CD14-positive monocyte (primary cell): ENCODE data around the gene RAB40B. TPM values are rescaled to one million over a fixed set of nuclear protein-coding genes. Genes with fewer than 3 reads are reported as not detected.

Experiments used
- DNase-seq, 3 donors: peaks; one replicate each; pipeline ENCODE4 v3.0.0-alpha.2; 2011 to 2022
- H2AFZ ChIP-seq: 2 replicates; pipeline ENCODE4 v1.6.0; 2012; ENCODE audit warnings: mild to moderate bottlenecking, low read depth, low read length, inconsistent platforms; ENCODE audit not compliant: insufficient read depth, poor library complexity, severe bottlenecking
- H3K27ac ChIP-seq, 2 donors: 1 replicate in 1 of 2; 2 replicates in 1 of 2; pipeline ENCODE4 v1.5.1; 2012 to 2013; ENCODE audit warnings: low read length in 2 of 2, control low read depth in 1 of 2, inconsistent platforms in 1 of 2, low read depth in 1 of 2, mild to moderate bottlenecking in 1 of 2
- H3K27me3 ChIP-seq, 2 donors: one replicate each; pipeline versions ENCODE4 v1.6.0 to v1.6.1; 2011 to 2013; ENCODE audit warnings: low read length in 2 of 2; ENCODE audit not compliant: control insufficient read depth in 2 of 2, insufficient read depth in 2 of 2
- H3K36me3 ChIP-seq, 2 donors: replicated peaks in 1 of 2; 1 replicate in 1 of 2; 2 replicates in 1 of 2; pipeline versions ENCODE4 v1.5.1 to v1.6.1; 2012 to 2013; ENCODE audit warnings: low read length in 2 of 2, control low read depth in 1 of 2, inconsistent platforms in 1 of 2, mild to moderate bottlenecking in 1 of 2; ENCODE audit not compliant: insufficient read depth in 2 of 2, control insufficient read depth in 1 of 2
- H3K4me1 ChIP-seq, 2 donors: 1 replicate in 1 of 2; 2 replicates in 1 of 2; pipeline versions ENCODE4 v1.5.1 to v1.6.1; 2012 to 2013; ENCODE audit warnings: low read length in 2 of 2, control low read depth in 1 of 2, inconsistent platforms in 1 of 2, mild to moderate bottlenecking in 1 of 2, moderate library complexity in 1 of 2; ENCODE audit not compliant: insufficient read depth in 2 of 2, control insufficient read depth in 1 of 2
- H3K4me2 ChIP-seq: replicated peaks from 2 replicates; pipeline ENCODE3; 2012; ENCODE audit warnings: low read length, moderate library complexity, mild to moderate bottlenecking; ENCODE audit not compliant: poor library complexity, severe bottlenecking; ENCODE audit errors: extremely low read depth
- H3K4me3 ChIP-seq, 3 experiments: fragments of 200-600 bp in 1 of 3; sonication (generic) in 1 of 3; replicated peaks in 1 of 3; 1 replicate in 2 of 3; 2 replicates in 1 of 3; pipeline ENCODE4 v1.5.1; 2011 to 2013; ENCODE audit warnings: low read length in 3 of 3, mild to moderate bottlenecking in 3 of 3, control low read depth in 2 of 3, low read depth in 2 of 3, inconsistent platforms in 1 of 3, moderate library complexity in 1 of 3
- H3K79me2 ChIP-seq: 2 replicates; pipeline ENCODE4 v1.6.0; 2012; ENCODE audit warnings: mild to moderate bottlenecking, control low read depth, inconsistent platforms, low read length, moderate library complexity; ENCODE audit not compliant: insufficient read depth
- H3K9ac ChIP-seq: 2 replicates; pipeline ENCODE4 v1.6.0; 2017; ENCODE audit warnings: low read length, mild to moderate bottlenecking; ENCODE audit not compliant: insufficient read depth, poor library complexity, severe bottlenecking
- H3K9me3 ChIP-seq, 2 donors: replicated peaks in 1 of 2; 1 replicate in 1 of 2; 2 replicates in 1 of 2; pipeline versions ENCODE4 v1.5.1 to v1.6.1; 2012 to 2013; ENCODE audit warnings: low read length in 2 of 2, control low read depth in 1 of 2; ENCODE audit not compliant: control insufficient read depth in 1 of 2, insufficient read depth in 1 of 2
- H4K20me1 ChIP-seq: 2 replicates; pipeline ENCODE4 v1.6.0; 2012; ENCODE audit warnings: mild to moderate bottlenecking, low read length, control low read depth, moderate library complexity; ENCODE audit not compliant: insufficient read depth
- H3K27ac Mint-ChIP-seq, 7 donors: one replicate each; pipeline ENCODE4 v1.8.0; 2020; ENCODE audit warnings: mild to moderate bottlenecking in 7 of 7, mixed read lengths in 7 of 7, moderate library complexity in 6 of 7, inconsistent platforms in 2 of 7
- H3K27me3 Mint-ChIP-seq, 3 donors: one replicate each; pipeline ENCODE4 v1.8.0; 2021 to 2022; ENCODE audit warnings: low read depth in 3 of 3, mild to moderate bottlenecking in 3 of 3, mixed read lengths in 3 of 3, moderate library complexity in 3 of 3, inconsistent platforms in 1 of 3
- H3K36me3 Mint-ChIP-seq, 2 donors: one replicate each; pipeline ENCODE4 v1.8.0; 2020; ENCODE audit warnings: mixed read lengths in 2 of 2, inconsistent platforms in 1 of 2, mild to moderate bottlenecking in 1 of 2
- H3K4me1 Mint-ChIP-seq: one replicate; pipeline ENCODE4 v1.8.0; 2020; ENCODE audit warnings: mild to moderate bottlenecking, mixed read lengths
- H3K4me3 Mint-ChIP-seq, 2 donors: one replicate each; pipeline ENCODE4 v1.8.0; 2020; ENCODE audit warnings: mild to moderate bottlenecking in 2 of 2, mixed read lengths in 2 of 2, moderate library complexity in 1 of 2
- H3K9me3 Mint-ChIP-seq, 7 donors: one replicate each; pipeline ENCODE4 v1.8.0; 2020 to 2022; ENCODE audit warnings: mixed read lengths in 7 of 7, mild to moderate bottlenecking in 6 of 7, moderate library complexity in 6 of 7, inconsistent platforms in 2 of 7
- WGBS: methylation state at CpG from one replicate; pipeline ENCODE4 v1.1.5; 2013; ENCODE audit warnings: missing lambda C conversion rate; ENCODE audit not compliant: insufficient coverage; 5-methylcytosine and 5-hydroxymethylcytosine counted together
- intact Hi-C, 2 donors: fragments of 100-400 bp; cut with micrococcal nuclease; formaldehyde crosslinking; loops; one replicate each; pipeline versions ENCODE4 v1.15.0 to v1.15.1; 2023
- polyA plus RNA-seq, 3 donors: library from polyadenylated mRNA; depleted of rRNA in 1 of 3; unstranded in 2 of 3; stranded (reverse) in 1 of 3; fragments of 300-500 nt in 2 of 3; fragments of >200 nt in 1 of 3; fragmentation: Illumina TruSeq in 2 of 3; gene quantifications; 1 replicate in 2 of 3; 2 replicates in 1 of 3; pipeline ENCODE4 v1.2.3, GENCODE V29; 2012 to 2021
- TF ChIP-seq, protein P1 (sequence below): fragments of 200-600 bp; IDR thresholded peaks from one replicate; pipeline ENCODE4 v1.8.0; 2022; ENCODE audit warnings: antibody characterized with exemption, mild to moderate bottlenecking

RAB40B gene
- polyA plus RNA-seq, 3 donors = 0.75 to 2.2 (median 0.95) TPM

DNA sequence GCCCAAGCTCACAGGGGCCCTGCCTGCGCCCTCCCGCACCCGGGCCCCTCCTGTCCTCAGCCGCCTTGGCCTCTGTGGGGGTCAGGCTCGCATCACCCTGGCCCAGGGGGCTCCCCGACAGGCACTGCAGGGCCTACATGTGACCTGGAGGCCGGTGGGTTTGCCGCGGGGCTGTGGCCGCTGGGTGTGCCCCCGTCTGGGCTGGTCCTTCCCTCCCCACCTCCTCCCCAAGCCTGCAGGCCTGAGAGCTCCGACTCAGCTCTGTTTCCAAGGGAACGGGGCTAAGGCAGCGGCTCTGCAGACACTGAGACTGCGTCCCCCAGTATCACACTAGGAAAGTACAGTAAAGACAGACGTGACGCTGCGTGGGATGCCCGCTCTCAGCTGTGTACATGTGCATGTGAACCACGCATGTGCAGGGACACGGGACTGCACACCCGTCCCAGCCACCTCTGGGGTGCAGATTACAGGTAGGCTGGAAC is 33.8 kb downstream of the RAB40B start:
- H3K9ac ChIP-seq = no peak overlapping the region
- no peaks in the 10 kb centered on the region for H3K36me3 ChIP-seq
- no peak overlapping the region for H3K27ac Mint-ChIP-seq
- peaks cover 9% of the 10 kb centered on the region for H3K4me1 Mint-ChIP-seq
- H3K27ac ChIP-seq = no peak overlapping the region
- H3K4me3 Mint-ChIP-seq = no peak overlapping the region
- H3K9me3 ChIP-seq = no peaks in the 10 kb centered on the region
- TF ChIP-seq, protein P1, sequence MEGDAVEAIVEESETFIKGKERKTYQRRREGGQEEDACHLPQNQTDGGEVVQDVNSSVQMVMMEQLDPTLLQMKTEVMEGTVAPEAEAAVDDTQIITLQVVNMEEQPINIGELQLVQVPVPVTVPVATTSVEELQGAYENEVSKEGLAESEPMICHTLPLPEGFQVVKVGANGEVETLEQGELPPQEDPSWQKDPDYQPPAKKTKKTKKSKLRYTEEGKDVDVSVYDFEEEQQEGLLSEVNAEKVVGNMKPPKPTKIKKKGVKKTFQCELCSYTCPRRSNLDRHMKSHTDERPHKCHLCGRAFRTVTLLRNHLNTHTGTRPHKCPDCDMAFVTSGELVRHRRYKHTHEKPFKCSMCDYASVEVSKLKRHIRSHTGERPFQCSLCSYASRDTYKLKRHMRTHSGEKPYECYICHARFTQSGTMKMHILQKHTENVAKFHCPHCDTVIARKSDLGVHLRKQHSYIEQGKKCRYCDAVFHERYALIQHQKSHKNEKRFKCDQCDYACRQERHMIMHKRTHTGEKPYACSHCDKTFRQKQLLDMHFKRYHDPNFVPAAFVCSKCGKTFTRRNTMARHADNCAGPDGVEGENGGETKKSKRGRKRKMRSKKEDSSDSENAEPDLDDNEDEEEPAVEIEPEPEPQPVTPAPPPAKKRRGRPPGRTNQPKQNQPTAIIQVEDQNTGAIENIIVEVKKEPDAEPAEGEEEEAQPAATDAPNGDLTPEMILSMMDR = no peak
- no peak for DNase-seq
- no peak overlapping the region for H2AFZ ChIP-seq
- 94% methylated on average over 17 of the region's 22 CpGs for WGBS
- intact Hi-C loops = loop anchor here in 1 of 2 donors (5.0 kb wide), 1 partner anchor 108 kb away; no protein-coding TSS in a partner anchor
- H4K20me1 ChIP-seq = no peaks in the 10 kb centered on the region
- H3K9me3 Mint-ChIP-seq = peaks cover 0 to 2% (median 0%) of the 10 kb centered on the region in 7 donors
- H3K27me3 Mint-ChIP-seq = peaks cover 0 to 6% (median 0%) of the 10 kb centered on the region in 3 donors
- H3K4me3 ChIP-seq = no peak overlapping the region
- H3K27me3 ChIP-seq = no peaks in the 10 kb centered on the region
- H3K4me1 ChIP-seq = peaks cover 3 to 8% of the 10 kb centered on the region in 2 donors
- H3K4me2 ChIP-seq = no peak overlapping the region
- no peaks in the 10 kb centered on the region for H3K79me2 ChIP-seq
- H3K36me3 Mint-ChIP-seq = no peaks in the 10 kb centered on the region

DNA sequence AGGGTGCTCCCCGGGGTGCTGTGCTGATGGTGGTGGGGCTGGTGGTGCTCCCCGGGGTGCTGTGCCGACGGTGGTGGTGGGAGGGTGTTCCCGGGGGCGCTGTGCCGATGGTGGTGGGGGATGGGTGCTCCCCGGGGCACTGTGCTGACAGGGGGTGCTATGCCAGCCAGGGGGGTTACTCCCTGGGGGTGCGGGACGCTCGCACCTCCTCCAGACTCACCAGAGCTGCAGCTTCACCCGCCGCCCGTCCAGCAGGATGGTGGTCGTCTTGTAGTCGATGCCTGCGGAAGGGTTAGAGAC is 34.3 kb downstream of the RAB40B start:
- Histone ChIP-seq H3K4me3 (no peak overlapping the region), H4K20me1 (no peaks in the 10 kb centered on the region), H3K9ac (no peak overlapping the region), H3K4me2 (no peak overlapping the region), H3K79me2 (no peaks in the 10 kb centered on the region), H3K36me3 (no peaks in the 10 kb centered on the region), H3K9me3 (no peaks in the 10 kb centered on the region), H3K4me1 (peaks cover 3 to 8% of the 10 kb centered on the region in 2 donors), H3K27me3 (no peaks in the 10 kb centered on the region), H2AFZ (no peak overlapping the region), H3K27ac (no peak overlapping the region)
- no peak overlapping the region for H3K4me3 Mint-ChIP-seq
- peaks cover 0 to 3% (median 0%) of the 10 kb centered on the region in 3 donors for H3K27me3 Mint-ChIP-seq
- H3K4me1 Mint-ChIP-seq = peaks cover 9% of the 10 kb centered on the region
- TF ChIP-seq, protein P1 = no peak
- 92% methylated on average over 9 of the region's 17 CpGs for WGBS
- intact Hi-C loops = no loop called here
- no peak overlapping the region for H3K27ac Mint-ChIP-seq
- peaks cover 0 to 2% (median 0%) of the 10 kb centered on the region in 7 donors for H3K9me3 Mint-ChIP-seq
- DNase-seq = no peak
- H3K36me3 Mint-ChIP-seq = no peaks in the 10 kb centered on the region
